Keratinocyte (primary cell): Measurements from ENCODE around the gene SULF2. TPM values are rescaled to one million over a fixed set of nuclear protein-coding genes. Genes with fewer than 3 reads are reported as not detected.

Source experiments
- DNase-seq: peaks from one replicate; pipeline ENCODE4 v3.0.0-alpha.2; 2011; ENCODE audit warnings: low read depth, missing footprints, low spot score
- FAIRE-seq: peaks from 2 replicates; lab custom pipeline; 2011; peaks lifted over from hg19 to GRCh38; lab: Jason Lieb, UNC
- H2AFZ ChIP-seq: 2 replicates; pipeline ENCODE4 v1.6.0; 2012; ENCODE audit warnings: low read length, control low read depth, inconsistent platforms; ENCODE audit not compliant: control insufficient read depth
- H3K27ac ChIP-seq: 2 replicates; pipeline ENCODE4 v1.5.1; 2011; ENCODE audit warnings: low read length; ENCODE audit not compliant: control insufficient read depth, insufficient read depth
- H3K27me3 ChIP-seq: 3 replicates; pipeline ENCODE4 v1.6.0; 2011; ENCODE audit warnings: low read length; ENCODE audit not compliant: control insufficient read depth, insufficient read depth; ENCODE audit errors: extremely low read depth
- H3K36me3 ChIP-seq, 2 experiments: 2 replicates in 1 of 2; 3 replicates in 1 of 2; pipeline ENCODE4 v1.5.1; 2011; ENCODE audit warnings: low read length in 2 of 2, mild to moderate bottlenecking in 1 of 2; ENCODE audit not compliant: control insufficient read depth in 2 of 2, insufficient read depth in 2 of 2; ENCODE audit errors: extremely low read depth in 1 of 2
- H3K4me1 ChIP-seq: 3 replicates; pipeline ENCODE4 v1.5.1; 2011; ENCODE audit warnings: low read length; ENCODE audit not compliant: control insufficient read depth, insufficient read depth; ENCODE audit errors: extremely low read depth
- H3K4me2 ChIP-seq: 3 replicates; pipeline ENCODE4 v1.6.0; 2011; ENCODE audit warnings: low read depth, low read length; ENCODE audit not compliant: control insufficient read depth, insufficient read depth; ENCODE audit errors: extremely low read depth
- H3K4me3 ChIP-seq, 3 experiments: fragments of 200-600 bp in 1 of 3; sonication (generic) in 1 of 3; 2 replicates in 2 of 3; 3 replicates in 1 of 3; pipeline ENCODE4 v1.5.1; 2011 to 2016; ENCODE audit warnings: low read length in 3 of 3, mild to moderate bottlenecking in 3 of 3, control low read depth in 2 of 3, inconsistent platforms in 1 of 3, low read depth in 1 of 3, mixed read lengths in 1 of 3, mixed run types in 1 of 3, moderate library complexity in 1 of 3; ENCODE audit not compliant: control insufficient read depth in 2 of 3, insufficient read depth in 2 of 3; ENCODE audit errors: extremely low read depth in 1 of 3
- H3K79me2 ChIP-seq: 2 replicates; pipeline ENCODE4 v1.6.0; 2012; ENCODE audit warnings: low read length; ENCODE audit not compliant: control insufficient read depth, insufficient read depth
- H3K9ac ChIP-seq: 3 replicates; pipeline ENCODE4 v1.6.0; 2011; ENCODE audit warnings: low read length; ENCODE audit not compliant: control insufficient read depth, insufficient read depth; ENCODE audit errors: extremely low read depth
- H3K9me1 ChIP-seq: 3 replicates; pipeline ENCODE4 v1.6.0; 2011; ENCODE audit warnings: low read length; ENCODE audit not compliant: control insufficient read depth, insufficient read depth; ENCODE audit errors: extremely low read depth
- H3K9me3 ChIP-seq: 2 replicates; pipeline ENCODE4 v1.5.1; 2012; ENCODE audit warnings: low read depth, low read length; ENCODE audit not compliant: control insufficient read depth
- H4K20me1 ChIP-seq: 3 replicates; pipeline ENCODE4 v1.6.0; 2011; ENCODE audit warnings: low read length; ENCODE audit not compliant: control insufficient read depth, insufficient read depth; ENCODE audit errors: extremely low read depth
- EZH2 ChIP-seq: IDR thresholded peaks from one replicate; pipeline ENCODE4 v1.6.1; 2012; ENCODE audit warnings: inconsistent platforms, mild to moderate bottlenecking, low read length, moderate library complexity
- dilution Hi-C: fragments of 300-500 bp; cut with MboI; formaldehyde crosslinking; loops from one replicate; pipeline ENCODE4 v1.7.0; 2020; ENCODE audit warnings: low sequenced_read_pairs; ENCODE audit not compliant: extremely low pct_ligation_motif_present
- polyA plus RNA-seq, 5 experiments: library from polyadenylated mRNA; depleted of rRNA in 3 of 5; stranded (reverse) in 3 of 5; stranded (forward) in 1 of 5; unstranded in 1 of 5; fragments of >200 nt; gene quantifications; 1 replicate in 1 of 5; 2 replicates in 3 of 5; 3 replicates in 1 of 5; pipeline versions ENCODE4 v1.2.1 to v1.2.3, GENCODE V29; 2011 to 2012; ENCODE audit warnings: missing spikeins in 2 of 5, low read depth in 1 of 5, low replicate concordance in 1 of 5
- TF ChIP-seq, protein P1 (sequence below), 3 experiments: IDR thresholded peaks in 1 of 3; conservative IDR thresholded peaks in 1 of 3; optimal IDR thresholded peaks in 1 of 3; 2 replicates in 2 of 3; 3 replicates in 1 of 3; pipeline versions ENCODE3 to v1.5.1; 2011; ENCODE audit warnings: low read length in 3 of 3, mild to moderate bottlenecking in 3 of 3, moderate library complexity in 2 of 3, control low read depth in 1 of 3, inconsistent platforms in 1 of 3; ENCODE audit not compliant: insufficient read depth in 2 of 3; ENCODE audit errors: extremely low read depth in 1 of 3

The SULF2 gene
- polyA plus RNA-seq, 1 donor (not counting 4 experiments of a cell fraction or from before 2014, with no cell fraction given): 64.4 TPM

DNA sequence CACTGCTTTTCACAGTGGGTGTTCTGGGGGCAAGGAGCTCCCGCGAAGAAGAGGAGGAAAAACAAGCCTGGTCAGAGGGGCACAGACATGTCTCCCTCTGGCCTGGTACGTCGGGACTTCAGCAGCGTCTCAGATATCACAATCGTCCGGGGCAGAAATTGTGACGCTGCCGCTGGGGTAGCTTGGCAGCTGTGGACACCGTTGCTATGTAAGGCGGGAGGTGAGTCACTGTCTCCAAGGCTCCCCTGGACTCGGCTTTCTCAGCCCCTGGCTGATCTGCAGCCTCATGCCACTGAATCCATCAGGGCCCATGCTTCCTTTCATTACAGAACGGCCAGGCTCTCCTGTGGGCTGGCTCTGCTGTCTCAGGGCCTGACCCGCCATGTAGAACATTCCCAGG is 98.7 kb downstream of the SULF2 start:
- no peaks in the 10 kb centered on the region for H3K4me1 ChIP-seq
- no peaks in the 10 kb centered on the region for H3K27me3 ChIP-seq
- dilution Hi-C loops: no loop called here
- peaks cover 2% of the 10 kb centered on the region for H3K9me3 ChIP-seq
- H3K36me3 ChIP-seq: peaks cover 28 to 33% of the 10 kb centered on the region in 2 experiments
- DNase-seq: no peak
- H3K9ac ChIP-seq: no peak overlapping the region
- no peaks in the 10 kb centered on the region for H4K20me1 ChIP-seq
- H3K27ac ChIP-seq: no peak overlapping the region
- TF ChIP-seq, protein P1, sequence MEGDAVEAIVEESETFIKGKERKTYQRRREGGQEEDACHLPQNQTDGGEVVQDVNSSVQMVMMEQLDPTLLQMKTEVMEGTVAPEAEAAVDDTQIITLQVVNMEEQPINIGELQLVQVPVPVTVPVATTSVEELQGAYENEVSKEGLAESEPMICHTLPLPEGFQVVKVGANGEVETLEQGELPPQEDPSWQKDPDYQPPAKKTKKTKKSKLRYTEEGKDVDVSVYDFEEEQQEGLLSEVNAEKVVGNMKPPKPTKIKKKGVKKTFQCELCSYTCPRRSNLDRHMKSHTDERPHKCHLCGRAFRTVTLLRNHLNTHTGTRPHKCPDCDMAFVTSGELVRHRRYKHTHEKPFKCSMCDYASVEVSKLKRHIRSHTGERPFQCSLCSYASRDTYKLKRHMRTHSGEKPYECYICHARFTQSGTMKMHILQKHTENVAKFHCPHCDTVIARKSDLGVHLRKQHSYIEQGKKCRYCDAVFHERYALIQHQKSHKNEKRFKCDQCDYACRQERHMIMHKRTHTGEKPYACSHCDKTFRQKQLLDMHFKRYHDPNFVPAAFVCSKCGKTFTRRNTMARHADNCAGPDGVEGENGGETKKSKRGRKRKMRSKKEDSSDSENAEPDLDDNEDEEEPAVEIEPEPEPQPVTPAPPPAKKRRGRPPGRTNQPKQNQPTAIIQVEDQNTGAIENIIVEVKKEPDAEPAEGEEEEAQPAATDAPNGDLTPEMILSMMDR (optimal IDR thresholded peaks at IDR 0.05 in 1 of 3, IDR thresholded peaks at IDR 0.05 in 1 of 3, conservative IDR thresholded peaks at IDR 0.05 in 1 of 3; ENCODE audit: extremely low read depth in 1 of 3, insufficient read depth in 2 of 3, low read length in 3 of 3): no peak
- no peak for TF ChIP-seq EZH2
- no peak overlapping the region for H3K4me3 ChIP-seq
- H2AFZ ChIP-seq: no peak overlapping the region
- FAIRE-seq: no peak
- no peaks in the 10 kb centered on the region for H3K9me1 ChIP-seq
- H3K79me2 ChIP-seq: no peaks in the 10 kb centered on the region
- H3K4me2 ChIP-seq: no peak overlapping the region

DNA sequence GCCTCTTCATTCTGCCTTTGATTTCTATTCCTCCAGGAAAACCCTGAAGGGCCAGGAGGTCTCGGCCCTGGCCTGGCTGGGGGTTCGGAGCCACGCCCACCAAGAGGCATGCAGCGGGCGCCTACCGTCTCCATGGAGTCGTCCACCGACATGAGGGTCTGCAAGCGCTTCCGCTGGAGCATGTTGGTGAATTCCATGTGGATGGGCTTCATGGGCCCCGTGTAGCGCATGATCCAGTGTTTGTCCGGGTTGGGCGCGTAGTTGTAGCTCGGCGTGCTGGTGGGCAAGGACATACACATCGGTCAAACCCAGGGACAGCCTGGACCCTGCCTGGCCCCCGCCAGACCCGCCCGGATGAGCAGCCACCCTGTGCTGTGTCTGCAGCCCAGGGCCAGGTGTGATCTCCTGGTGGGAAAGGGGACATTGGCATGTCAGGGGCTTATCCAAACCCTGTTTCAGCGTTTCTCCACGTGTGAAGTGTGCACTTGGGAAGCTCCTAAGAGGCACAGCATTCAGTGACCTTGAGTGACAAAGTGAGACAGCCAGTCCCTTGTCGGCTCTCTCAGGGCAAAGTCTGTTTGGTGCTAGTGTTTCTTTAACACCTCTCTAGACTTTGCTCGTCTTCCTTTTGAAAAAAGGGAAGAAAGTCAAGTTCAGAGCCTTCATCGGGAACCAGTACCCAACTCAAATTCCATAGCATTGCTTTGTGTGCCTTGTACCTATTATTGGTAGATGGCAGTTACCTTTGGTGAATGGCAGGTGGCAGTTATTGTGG is 100.8 kb downstream of the SULF2 start:
- Histone ChIP-seq H3K9me1 (no peaks in the 10 kb centered on the region), H2AFZ (no peak overlapping the region), H3K79me2 (no peaks in the 10 kb centered on the region), H3K9me3 (no peaks in the 10 kb centered on the region), H3K4me3 (no peak overlapping the region), H3K36me3 (peaks cover 21 to 36% of the 10 kb centered on the region in 2 experiments), H3K27me3 (no peaks in the 10 kb centered on the region), H3K4me1 (no peaks in the 10 kb centered on the region), H3K27ac (no peak overlapping the region), H3K9ac (no peak overlapping the region), H4K20me1 (no peaks in the 10 kb centered on the region), H3K4me2 (no peak overlapping the region)
- dilution Hi-C loops: no loop called here
- FAIRE-seq (no peak), DNase-seq (no peak)
- TF ChIP-seq, protein P1 (optimal IDR thresholded peaks at IDR 0.05 in 1 of 3, IDR thresholded peaks at IDR 0.05 in 1 of 3, conservative IDR thresholded peaks at IDR 0.05 in 1 of 3; ENCODE audit: extremely low read depth in 1 of 3, insufficient read depth in 2 of 3, low read length in 3 of 3): no peak
- TF ChIP-seq EZH2: no peak
